ENCODE results near the gene SENP6. TPM values are rescaled to one million over a fixed set of nuclear protein-coding genes. Genes with fewer than 3 reads are reported as not detected.

SENP6 gene
- polyA plus RNA-seq, 1 donor from 2014 or later: 113 TPM

DNA sequence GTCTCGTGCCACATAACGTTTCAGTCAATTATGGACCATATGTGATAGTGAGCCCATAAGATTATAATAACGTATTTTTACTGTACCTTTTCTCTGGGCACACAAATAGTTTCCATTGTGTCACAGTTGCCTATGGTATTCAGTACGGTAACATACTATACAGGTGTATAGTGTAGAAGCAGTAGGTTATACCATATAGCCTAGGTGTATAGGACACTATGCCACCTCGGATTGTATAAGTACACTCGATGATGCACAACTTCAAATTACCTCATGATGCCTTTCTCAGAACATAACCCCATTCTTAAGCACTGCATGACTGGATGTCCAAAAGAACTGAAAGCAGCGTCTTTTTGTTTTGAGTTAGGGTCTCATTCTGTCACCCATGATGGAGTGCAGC lies 87.9 kb downstream of the SENP6 start:
- Histone ChIP-seq H2AFZ (ENCODE audit: low read depth, low read length) (no peak overlapping the region), H3K27me3 (ENCODE audit: insufficient read depth, low read depth, low read length) (no peaks in the 10 kb centered on the region), H3K4me2 (ENCODE audit: low read length) (no peak overlapping the region), H3K9me3 (ENCODE audit: low read length) (no peaks in the 10 kb centered on the region), H3K79me2 (replicated peaks; ENCODE audit: insufficient read depth, low read length) (no peaks in the 10 kb centered on the region), H3K9ac (ENCODE audit: low read length) (no peak overlapping the region), H3K4me3 (ENCODE audit: low read length) (no peak overlapping the region), H3K36me3 (ENCODE audit: insufficient read depth, low read length) (no peaks in the 10 kb centered on the region), H3K9me2 (ENCODE audit: insufficient read depth, low read length) (no peaks in the 10 kb centered on the region), H3K27ac (ENCODE audit: low read length) (no peak overlapping the region), H4K20me1 (ENCODE audit: insufficient read depth) (no peaks in the 10 kb centered on the region), H3F3A (ENCODE audit: insufficient read depth, low read length, poor library complexity, severe bottlenecking) (no peaks in the 10 kb centered on the region)
- TF ChIP-seq, protein P1, sequence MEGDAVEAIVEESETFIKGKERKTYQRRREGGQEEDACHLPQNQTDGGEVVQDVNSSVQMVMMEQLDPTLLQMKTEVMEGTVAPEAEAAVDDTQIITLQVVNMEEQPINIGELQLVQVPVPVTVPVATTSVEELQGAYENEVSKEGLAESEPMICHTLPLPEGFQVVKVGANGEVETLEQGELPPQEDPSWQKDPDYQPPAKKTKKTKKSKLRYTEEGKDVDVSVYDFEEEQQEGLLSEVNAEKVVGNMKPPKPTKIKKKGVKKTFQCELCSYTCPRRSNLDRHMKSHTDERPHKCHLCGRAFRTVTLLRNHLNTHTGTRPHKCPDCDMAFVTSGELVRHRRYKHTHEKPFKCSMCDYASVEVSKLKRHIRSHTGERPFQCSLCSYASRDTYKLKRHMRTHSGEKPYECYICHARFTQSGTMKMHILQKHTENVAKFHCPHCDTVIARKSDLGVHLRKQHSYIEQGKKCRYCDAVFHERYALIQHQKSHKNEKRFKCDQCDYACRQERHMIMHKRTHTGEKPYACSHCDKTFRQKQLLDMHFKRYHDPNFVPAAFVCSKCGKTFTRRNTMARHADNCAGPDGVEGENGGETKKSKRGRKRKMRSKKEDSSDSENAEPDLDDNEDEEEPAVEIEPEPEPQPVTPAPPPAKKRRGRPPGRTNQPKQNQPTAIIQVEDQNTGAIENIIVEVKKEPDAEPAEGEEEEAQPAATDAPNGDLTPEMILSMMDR (IDR thresholded peaks at IDR 0.05; ENCODE audit: poor library complexity, severe bottlenecking): no peak
- no peak for TF ChIP-seq RAD21 (conservative IDR thresholded peaks at IDR 0.05)
- no peak for TF ChIP-seq TAF1 (IDR thresholded peaks at IDR 0.05; ENCODE audit: low read depth)
- no peak for TF ChIP-seq EP300 (conservative IDR thresholded peaks at IDR 0.05; ENCODE audit: poor library complexity, severe bottlenecking)

DNA sequence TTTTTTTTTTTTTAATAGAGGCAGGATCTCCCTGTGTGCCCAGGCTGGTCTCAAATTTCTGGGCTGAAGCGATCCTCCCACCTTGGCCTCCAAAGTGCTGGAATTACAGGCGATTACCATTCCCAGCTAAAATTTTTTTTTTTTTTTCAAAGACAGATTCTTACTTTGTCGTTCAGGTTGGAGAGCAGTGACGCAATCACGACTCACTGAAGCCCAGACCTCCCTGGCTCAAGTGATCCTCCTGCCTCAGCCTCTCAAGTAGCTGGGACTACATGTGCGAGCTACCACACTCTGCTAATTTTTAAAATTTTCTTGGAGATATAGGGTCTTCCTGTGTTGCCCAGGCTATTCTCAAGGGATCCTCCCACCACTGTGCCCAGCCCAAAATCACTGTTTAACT lies 89.3 kb downstream of the SENP6 start:
- H3K36me3 ChIP-seq (ENCODE audit: insufficient read depth, low read length): no peaks in the 10 kb centered on the region
- H3K27ac ChIP-seq (ENCODE audit: low read length): no peak overlapping the region
- no peaks in the 10 kb centered on the region for H3K9me3 ChIP-seq (ENCODE audit: low read length)
- H3K4me3 ChIP-seq (ENCODE audit: low read length): no peak overlapping the region
- no peaks in the 10 kb centered on the region for H3K27me3 ChIP-seq (ENCODE audit: insufficient read depth, low read depth, low read length)
- no peaks in the 10 kb centered on the region for H3K9me2 ChIP-seq (ENCODE audit: insufficient read depth, low read length)
- no peaks in the 10 kb centered on the region for H3F3A ChIP-seq (ENCODE audit: insufficient read depth, low read length, poor library complexity, severe bottlenecking)
- H3K79me2 ChIP-seq (replicated peaks; ENCODE audit: insufficient read depth, low read length): no peaks in the 10 kb centered on the region
- H2AFZ ChIP-seq (ENCODE audit: low read depth, low read length): no peak overlapping the region
- H3K9ac ChIP-seq (ENCODE audit: low read length): no peak overlapping the region
- TF ChIP-seq EP300 (conservative IDR thresholded peaks at IDR 0.05; ENCODE audit: poor library complexity, severe bottlenecking) (no peak), POLR2AphosphoS5 (IDR thresholded peaks at IDR 0.05) (no peak), RAD21 (conservative IDR thresholded peaks at IDR 0.05) (no peak), SMC3 (conservative IDR thresholded peaks at IDR 0.05; ENCODE audit: poor library complexity) (no peak), MXI1 (conservative IDR thresholded peaks at IDR 0.05; ENCODE audit: poor library complexity, severe bottlenecking) (no peak), TAF1 (IDR thresholded peaks at IDR 0.05; ENCODE audit: low read depth) (no peak), EZH2 (IDR thresholded peaks at IDR 0.05; ENCODE audit: borderline replicate concordance, insufficient read depth, low read length, poor library complexity, severe bottlenecking) (no peak)
- TF ChIP-seq, protein P2, sequence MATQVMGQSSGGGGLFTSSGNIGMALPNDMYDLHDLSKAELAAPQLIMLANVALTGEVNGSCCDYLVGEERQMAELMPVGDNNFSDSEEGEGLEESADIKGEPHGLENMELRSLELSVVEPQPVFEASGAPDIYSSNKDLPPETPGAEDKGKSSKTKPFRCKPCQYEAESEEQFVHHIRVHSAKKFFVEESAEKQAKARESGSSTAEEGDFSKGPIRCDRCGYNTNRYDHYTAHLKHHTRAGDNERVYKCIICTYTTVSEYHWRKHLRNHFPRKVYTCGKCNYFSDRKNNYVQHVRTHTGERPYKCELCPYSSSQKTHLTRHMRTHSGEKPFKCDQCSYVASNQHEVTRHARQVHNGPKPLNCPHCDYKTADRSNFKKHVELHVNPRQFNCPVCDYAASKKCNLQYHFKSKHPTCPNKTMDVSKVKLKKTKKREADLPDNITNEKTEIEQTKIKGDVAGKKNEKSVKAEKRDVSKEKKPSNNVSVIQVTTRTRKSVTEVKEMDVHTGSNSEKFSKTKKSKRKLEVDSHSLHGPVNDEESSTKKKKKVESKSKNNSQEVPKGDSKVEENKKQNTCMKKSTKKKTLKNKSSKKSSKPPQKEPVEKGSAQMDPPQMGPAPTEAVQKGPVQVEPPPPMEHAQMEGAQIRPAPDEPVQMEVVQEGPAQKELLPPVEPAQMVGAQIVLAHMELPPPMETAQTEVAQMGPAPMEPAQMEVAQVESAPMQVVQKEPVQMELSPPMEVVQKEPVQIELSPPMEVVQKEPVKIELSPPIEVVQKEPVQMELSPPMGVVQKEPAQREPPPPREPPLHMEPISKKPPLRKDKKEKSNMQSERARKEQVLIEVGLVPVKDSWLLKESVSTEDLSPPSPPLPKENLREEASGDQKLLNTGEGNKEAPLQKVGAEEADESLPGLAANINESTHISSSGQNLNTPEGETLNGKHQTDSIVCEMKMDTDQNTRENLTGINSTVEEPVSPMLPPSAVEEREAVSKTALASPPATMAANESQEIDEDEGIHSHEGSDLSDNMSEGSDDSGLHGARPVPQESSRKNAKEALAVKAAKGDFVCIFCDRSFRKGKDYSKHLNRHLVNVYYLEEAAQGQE (IDR thresholded peaks at IDR 0.05; ENCODE audit: borderline replicate concordance): no peak
- TF ChIP-seq, protein P1 (IDR thresholded peaks at IDR 0.05; ENCODE audit: poor library complexity, severe bottlenecking): no peak
- H3K4me2 ChIP-seq (ENCODE audit: low read length): no peak overlapping the region
- no peaks in the 10 kb centered on the region for H4K20me1 ChIP-seq (ENCODE audit: insufficient read depth)

Data from neural cell (in vitro differentiated cells).